GM15510 (cell line): ENCODE data around the gene DAB2IP.

Experiments used
- POLR2A ChIP-seq: IDR thresholded peaks from 3 replicates; pipeline ENCODE4 v1.6.1; 2011; ENCODE audit warnings: borderline replicate concordance; ENCODE audit not compliant: insufficient read length; ENCODE audit errors: extremely low read depth

DAB2IP gene

DNA sequence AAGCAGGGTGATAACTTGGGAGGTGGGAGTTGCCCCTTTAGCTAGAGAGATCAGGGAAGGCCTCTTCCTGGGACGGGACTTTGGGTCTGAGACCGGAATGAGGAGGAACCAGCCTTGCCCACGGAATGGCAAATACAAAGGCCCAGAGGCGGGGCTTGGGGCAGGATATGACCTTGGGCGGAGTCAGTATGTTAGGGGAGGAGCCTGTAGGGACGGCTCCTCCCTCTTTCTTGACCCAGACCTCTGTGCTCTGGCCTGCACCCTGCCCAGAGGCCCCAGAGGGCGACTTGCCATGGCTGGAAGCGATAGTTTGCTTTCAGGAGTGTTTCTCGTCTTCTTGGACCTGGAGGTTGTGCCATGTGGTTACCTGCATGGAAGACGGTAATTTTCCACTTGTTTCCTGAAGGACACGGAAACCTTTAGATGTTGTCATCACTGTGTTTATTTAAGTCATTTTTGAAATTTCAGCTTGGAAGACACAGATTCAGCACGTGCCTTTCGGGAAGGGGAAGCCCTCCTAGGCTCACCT, 85.6 kb downstream of the DAB2IP start:
- TF ChIP-seq POLR2A: no peak

DNA sequence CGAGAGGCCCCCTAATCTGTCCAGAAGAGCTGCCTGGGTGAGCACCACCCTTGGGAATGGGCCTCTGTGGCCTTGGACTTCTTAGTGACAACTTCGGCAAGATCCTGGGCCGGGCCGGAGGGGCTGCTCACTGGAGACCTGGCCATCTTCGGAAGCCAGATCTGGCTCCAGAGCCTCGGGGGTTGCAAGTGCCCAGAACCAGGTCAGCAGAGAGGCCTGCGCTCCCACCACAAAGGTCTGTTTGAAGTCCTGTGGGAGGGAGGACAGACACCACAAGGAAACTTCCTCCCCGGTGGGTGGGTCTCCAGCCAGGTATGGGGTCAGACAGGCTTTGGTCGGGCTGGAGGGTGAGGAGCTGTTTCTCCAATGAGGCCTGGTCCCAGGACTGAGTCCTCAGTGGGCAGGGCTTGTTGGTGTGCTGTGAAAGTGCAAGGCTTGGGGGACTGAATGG, 86.1 kb downstream of the DAB2IP start:
- no peak for TF ChIP-seq POLR2A

DNA sequence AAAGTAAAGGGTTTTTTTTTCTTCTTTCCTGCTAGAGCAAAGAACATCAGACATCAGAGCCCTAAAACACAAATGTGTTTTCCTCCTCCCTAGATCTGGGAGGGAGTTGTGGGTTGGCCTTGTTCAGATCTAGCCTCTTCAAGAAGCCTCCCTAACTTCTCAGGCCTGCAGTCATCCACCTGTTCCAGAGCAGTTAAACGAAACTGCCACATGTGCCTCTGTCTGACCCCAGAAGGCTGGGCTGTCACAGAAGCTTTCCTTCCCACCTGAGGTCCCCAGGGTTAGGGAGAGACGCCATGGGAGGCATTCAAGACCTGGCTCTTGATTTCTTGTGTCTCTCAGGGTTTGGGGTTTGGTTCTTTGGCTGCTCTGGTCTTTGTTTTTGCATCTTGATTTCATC, 87.0 kb downstream of the DAB2IP start:
- no peak for TF ChIP-seq POLR2A

DNA sequence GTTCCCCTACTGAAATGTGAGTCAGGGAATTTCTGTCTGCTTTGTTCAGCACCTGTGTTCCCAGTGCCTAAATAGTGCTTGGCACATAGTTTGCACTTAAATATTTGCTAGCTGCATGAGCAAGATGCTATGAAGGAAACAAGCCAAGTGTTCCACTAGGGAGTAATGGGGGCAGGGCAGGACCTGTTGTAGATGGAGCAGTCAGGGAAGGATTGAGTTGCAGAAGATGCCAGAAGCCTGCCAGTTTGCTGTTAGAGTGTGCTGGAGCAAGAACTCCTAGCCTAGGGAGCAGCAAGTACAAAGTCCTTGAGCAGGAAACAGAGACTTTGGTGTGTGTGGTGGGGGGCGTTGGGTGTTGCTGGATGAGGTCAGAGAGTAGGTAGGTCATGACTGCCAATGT, 87.5 kb downstream of the DAB2IP start:
- no peak for TF ChIP-seq POLR2A

DNA sequence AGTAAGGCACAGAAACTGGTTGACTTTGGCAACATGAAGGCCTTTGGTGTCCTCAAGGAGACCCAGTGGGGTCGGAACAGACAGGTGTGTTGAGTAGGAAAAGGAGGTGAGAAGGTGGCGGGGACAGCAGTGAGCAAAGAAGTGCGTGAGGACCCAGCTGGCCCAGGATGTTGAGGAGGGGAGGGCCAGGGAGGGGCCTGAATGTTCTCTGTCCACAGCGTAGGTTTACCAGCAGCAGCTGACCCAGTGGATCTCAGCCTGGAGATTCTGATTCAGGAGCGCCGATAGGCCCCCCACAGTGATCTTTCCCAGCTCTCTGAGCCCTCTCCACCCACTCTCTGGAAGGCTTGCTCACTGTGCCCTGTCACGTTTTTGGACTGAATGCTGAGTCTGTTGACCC, 88.5 kb downstream of the DAB2IP start:
- no peak for TF ChIP-seq POLR2A

DNA sequence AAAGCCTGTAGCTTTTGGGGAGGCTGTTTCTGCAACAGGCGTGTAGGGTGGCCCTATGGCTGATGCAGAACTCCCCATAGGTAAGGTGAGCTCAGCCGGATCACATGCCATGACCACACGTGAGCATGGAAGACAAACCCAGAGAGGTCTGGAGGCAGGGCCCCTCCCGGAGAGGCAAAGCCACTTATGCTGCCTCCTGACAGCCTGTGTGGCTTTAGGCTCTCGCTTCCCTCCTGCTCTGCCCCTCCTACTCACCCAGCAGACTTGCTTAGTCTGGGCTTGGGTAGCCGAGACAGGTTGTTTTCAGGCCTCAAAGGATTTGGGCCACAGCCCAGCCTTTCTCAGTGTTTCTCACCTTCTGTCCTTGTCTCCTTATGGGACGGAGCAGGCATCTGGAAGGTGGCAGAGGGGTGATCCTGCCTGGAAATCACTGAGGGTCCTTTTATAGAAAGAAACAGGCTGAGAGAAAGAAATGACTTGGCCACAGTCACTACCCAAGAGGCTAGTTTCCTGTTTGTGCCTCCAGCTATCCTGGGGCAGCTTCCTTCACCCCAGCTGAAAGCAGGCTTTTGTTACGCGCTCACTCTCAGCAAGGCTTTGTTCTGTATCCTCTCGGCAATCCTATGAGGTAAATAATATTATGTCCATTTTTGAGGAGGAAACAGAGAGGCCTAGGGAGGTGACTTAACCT, 89.9 kb downstream of the DAB2IP start:
- no peak for TF ChIP-seq POLR2A

DNA sequence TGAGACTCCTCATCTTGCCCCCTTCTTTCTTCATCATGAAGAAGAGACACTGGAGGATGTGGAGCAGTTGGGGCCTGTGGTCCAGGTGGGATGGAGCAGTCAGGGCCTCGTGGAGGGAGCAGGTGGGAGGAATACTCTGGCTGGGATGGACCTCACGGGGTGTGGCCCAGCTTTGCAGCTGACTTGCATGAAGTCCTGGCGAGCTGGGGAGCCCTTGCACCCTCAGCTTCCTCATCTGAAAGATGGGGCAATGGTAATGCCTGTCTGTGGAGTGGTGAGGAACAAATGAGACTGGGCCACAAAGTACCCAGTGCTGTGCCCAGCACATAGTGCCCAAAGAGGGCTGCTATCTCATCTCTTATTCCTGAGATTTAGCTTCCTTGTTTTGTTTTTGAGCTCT, 91.5 kb downstream of the DAB2IP start:
- no peak for TF ChIP-seq POLR2A

DNA sequence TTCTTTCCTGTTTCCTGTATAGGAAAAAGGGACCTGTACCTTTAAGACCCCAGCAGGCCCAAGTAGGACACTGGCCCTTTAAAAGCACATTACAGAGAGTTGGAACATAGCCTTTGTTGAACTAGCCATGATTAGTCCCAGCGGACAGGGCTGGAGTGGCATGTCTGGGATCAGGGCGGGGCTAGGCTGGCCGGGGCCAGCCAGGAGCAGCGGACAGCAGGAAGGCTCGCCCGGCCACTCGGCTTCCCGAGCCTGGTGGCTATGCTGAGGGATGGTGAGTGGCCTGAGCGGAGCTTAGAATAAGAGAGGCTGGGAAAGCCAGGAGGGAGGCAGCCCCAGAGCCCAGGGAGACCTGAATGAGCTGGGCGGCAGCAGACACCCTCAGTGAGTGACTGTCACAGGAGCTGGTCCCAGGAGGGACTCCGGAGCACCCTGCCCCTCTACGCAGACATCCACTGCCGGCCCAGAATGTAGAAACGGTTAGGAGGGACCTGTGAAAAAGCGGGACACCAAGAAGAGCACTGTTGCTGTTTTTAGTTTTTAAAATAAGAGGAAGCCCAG, 92.1 kb downstream of the DAB2IP start:
- no peak for TF ChIP-seq POLR2A

DNA sequence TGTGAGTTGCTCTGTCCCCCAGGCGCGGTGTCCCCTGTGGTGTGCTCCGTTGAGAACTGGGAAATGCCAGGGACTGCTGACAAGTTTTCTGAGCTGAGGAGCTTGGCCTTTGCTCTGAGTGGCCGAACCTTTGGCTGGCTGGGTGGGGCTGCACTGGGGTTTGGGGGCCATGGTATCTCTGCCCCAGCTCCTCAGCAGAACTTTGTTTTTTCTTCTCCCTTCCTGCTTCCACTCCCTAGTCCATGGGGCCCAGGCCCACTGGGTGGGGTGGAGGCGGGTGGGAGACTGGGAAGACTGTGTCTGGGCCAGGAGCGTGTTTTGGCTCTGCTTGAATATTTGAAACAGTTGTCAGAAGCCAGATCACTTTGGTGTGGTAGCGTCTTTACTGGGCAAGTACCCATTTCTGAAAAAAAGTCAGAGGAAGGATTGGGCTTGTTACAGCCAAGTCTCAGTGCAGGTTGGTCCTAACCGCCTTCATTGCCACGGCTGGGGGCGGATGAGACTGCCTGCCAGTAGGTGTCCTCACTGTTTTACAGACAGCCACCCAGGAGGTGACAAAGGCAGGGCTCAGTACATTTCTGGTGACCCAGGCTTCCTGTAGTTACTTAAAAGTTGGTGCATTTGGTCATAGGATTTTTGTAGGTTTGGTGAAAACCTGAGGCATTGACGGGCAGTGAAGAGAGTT, 92.7 kb downstream of the DAB2IP start:
- TF ChIP-seq POLR2A: no peak

DNA sequence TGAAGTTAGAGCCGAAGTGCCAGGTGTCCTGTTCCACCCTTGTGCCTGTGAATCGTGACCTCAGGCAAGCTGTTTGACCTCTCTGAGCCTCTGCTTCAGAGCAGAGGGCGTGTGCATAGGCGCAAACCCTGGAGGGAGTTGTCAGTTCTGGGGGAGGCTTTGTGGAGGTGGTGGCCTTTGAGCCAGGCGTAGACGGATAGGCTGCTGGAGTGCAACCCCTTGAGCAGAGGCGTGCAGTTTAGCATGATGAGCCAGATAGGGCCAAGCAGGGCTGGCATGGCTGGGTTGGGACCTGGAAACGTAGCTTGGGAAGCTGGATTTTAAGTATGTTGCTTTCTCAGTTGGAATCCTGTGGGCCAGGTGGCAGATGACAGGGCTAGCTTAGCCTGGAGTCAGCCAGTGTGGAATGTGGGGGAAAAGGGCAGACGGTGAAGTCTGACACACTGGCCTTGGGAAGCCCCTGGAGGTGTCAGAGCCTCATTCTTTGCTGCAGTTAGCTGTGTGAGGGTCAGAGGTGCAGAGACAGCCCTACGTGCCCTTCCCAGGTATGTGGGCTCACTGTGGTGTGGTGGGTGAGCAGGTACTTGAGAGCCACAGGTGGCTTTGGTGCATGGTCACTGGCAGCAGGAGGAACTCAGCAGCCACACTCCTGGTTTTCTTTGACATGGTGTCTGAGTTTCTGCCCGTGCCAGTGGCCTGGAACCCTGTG, 93.4 kb downstream of the DAB2IP start:
- TF ChIP-seq POLR2A: no peak

DNA sequence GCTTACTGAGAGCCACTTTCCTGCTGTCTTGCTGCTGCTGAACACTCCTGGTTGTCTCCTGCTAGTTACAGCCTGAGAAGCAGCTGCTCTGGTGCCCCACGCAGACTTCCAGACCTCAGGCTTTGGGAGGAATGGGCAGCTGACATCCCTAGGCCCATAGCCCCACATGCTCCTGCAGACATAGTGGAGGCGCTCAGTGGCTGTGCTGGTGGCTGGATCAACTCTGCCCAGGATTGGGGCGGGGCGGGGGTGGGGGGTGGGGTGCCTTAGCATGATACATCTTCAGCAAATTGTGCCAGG, 93.9 kb downstream of the DAB2IP start:
- TF ChIP-seq POLR2A: no peak

DNA sequence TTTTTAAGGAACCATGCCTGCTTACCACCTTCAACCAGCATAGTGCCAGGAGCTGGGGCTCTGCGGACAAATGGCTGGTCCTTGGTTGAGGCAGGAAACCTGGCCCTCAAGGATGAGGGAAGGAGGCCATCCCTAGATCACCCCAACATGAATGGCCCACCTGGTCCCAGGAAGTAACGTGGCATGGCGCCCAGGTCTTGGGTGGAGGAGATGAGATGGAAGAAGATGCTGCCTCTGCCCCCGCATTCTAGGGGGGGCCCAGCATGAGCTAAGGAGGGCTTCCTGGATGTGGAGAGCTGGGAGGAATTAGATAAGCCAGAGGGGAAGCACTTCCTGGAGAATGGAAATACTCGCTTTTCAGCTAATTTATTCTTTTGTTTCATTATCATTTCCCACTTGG, 95.0 kb downstream of the DAB2IP start:
- TF ChIP-seq POLR2A: no peak

DNA sequence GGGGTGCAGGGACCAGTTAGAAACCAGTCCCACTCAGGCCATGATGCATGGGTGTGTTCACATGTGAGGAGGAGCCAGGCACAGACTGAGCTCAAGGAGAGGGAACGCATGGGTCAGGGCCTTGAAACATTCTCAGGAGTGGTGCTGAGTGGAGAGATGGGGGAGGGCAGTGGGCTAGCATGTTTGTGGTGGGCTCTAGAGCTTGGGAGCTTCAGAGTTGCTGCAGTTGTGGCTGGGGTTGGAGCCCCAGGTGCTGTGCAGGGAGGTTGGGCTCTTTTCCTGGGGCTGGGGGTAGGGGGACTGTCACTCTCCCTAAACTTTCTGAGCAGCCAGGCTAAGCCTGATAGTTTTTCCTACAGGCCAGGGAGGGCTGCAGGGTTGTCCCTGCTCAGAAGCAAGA, 95.4 kb downstream of the DAB2IP start:
- no peak for TF ChIP-seq POLR2A

DNA sequence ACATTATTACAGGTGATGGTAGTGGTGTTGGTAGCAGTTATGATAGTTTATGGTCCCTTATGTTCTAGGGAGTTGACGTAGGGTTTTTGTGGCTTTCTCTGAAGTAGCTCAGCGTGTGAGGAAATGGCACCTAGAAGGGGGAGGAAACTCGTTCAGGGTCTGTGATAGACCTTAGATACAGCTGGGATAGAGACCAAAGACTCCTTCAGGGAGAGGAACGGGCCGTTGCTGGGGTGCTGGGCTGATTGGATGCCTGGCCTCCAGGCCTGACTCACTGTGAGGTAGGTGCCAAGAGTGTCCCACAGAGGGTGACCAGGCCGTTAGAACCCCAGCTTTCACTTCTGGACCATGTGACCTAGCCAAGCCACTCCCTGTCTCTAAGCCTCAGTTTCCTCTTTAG, 96.6 kb downstream of the DAB2IP start:
- no peak for TF ChIP-seq POLR2A

DNA sequence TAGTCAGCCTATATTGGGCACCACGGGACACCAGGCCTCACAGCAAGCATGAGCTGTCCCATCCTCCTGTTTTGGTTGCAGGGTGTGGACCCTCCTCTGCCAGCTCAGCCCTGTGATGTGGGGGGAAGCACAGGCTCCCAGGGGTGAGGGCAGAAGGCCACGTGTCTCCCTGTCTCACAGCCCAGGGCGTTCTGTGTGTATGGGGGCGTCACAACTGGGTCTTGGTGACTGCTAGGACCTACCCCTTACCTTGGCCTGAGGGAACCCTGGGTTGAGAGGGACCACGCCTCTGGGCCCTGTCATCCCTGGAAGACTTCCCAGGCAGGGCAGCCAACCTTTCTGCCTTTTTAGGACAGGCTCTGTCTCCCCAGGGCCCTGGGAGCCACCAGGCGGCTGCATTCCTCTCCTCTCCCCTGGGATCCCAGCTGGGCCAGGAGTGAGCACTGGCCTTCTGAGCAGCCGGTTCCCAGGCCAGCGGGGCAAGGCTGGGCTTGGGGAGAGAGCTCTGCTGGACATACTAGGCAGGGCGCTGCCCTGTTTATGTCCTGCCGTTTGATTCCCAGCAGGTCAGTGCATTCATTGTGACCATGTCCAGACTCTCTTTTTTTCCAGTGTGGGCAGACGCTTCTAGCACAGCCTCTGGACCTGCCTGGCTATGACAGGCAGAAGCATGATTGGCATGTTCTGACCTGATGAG, 97.4 kb downstream of the DAB2IP start:
- TF ChIP-seq POLR2A: no peak
